IMR-90 (cell line): ENCODE results near the gene NUDCD3. TPM values are rescaled to one million over a fixed set of nuclear protein-coding genes. Genes with fewer than 3 reads are reported as not detected.

Source experiments
- ATAC-seq: fragments of 200-7000 bp; cut with Tn5 transposase; 2 replicates; pipeline ENCODE4 v1.9.1; 2020; ENCODE audit warnings: low read depth, mild to moderate bottlenecking, moderate library complexity
- BruUV-seq: library from RNA; stranded (reverse); fragments of 400-500 nt; replicated peaks from 2 replicates; lab custom pipeline; 2021; lab: Mats Ljungman, UMichigan
- CTCF ChIA-PET: fragments of 300-600 bp; formaldehyde crosslinking; extraction: SDS; loops from one replicate; lab custom pipeline; 2021; ENCODE audit warnings: antibody characterized with exemption; lab: Yijun Ruan, JAX
- POLR2A ChIA-PET: fragments of 300-600 bp; sonication (Branson Sonifier 250); formaldehyde crosslinking; loops from one replicate; lab custom pipeline; 2022; ENCODE audit warnings: antibody characterized with exemption; ENCODE audit not compliant: unreplicated experiment; lab: Charles Lee
- DNase-seq: peaks from one replicate; pipeline ENCODE4 v3.0.0; 2013
- H2AFZ ChIP-seq: replicated peaks from 2 replicates; pipeline ENCODE3; 2013; ENCODE audit warnings: low read length, mild to moderate bottlenecking; ENCODE audit not compliant: poor library complexity
- H2AK5ac ChIP-seq: 2 replicates; pipeline ENCODE4 v1.6.1; 2013; ENCODE audit warnings: low read depth, low read length, inconsistent platforms
- H2AK9ac ChIP-seq: replicated peaks from 2 replicates; pipeline ENCODE3; 2013; ENCODE audit warnings: mild to moderate bottlenecking, low read depth, low read length, moderate library complexity; ENCODE audit not compliant: poor library complexity
- H2BK120ac ChIP-seq: 2 replicates; pipeline ENCODE4 v1.6.1; 2013; ENCODE audit warnings: low read depth, low read length, inconsistent platforms
- H2BK15ac ChIP-seq: 3 replicates; pipeline ENCODE4 v1.6.1; 2013; ENCODE audit warnings: low read depth, low read length, inconsistent platforms
- H2BK20ac ChIP-seq: 2 replicates; pipeline ENCODE4 v1.6.1; 2013; ENCODE audit warnings: low read depth, mild to moderate bottlenecking, inconsistent platforms, low read length, moderate library complexity
- H2BK5ac ChIP-seq: 2 replicates; pipeline ENCODE4 v1.6.1; 2013; ENCODE audit warnings: mild to moderate bottlenecking, low read depth, low read length, inconsistent platforms; ENCODE audit not compliant: poor library complexity, severe bottlenecking
- H3K14ac ChIP-seq: replicated peaks from 2 replicates; pipeline ENCODE4 v1.6.1; 2013; ENCODE audit warnings: low read depth, low read length, inconsistent platforms
- H3K18ac ChIP-seq: 2 replicates; pipeline ENCODE4 v1.6.1; 2013; ENCODE audit warnings: low read depth, low read length, control low read depth
- H3K23ac ChIP-seq: 2 replicates; pipeline ENCODE4 v1.6.1; 2013; ENCODE audit warnings: low read depth, low read length, inconsistent platforms
- H3K27ac ChIP-seq: 2 replicates; pipeline ENCODE4 v1.5.1; 2013; ENCODE audit warnings: mild to moderate bottlenecking, control low read depth, low read length; ENCODE audit not compliant: insufficient read depth
- H3K27me3 ChIP-seq: 2 replicates; pipeline ENCODE4 v1.6.1; 2013; ENCODE audit warnings: low read length; ENCODE audit not compliant: control insufficient read depth, insufficient read depth
- H3K36me3 ChIP-seq: 2 replicates; pipeline ENCODE4 v1.6.1; 2013; ENCODE audit warnings: low read length, mixed read lengths; ENCODE audit not compliant: control insufficient read depth, insufficient read depth
- H3K4ac ChIP-seq: 2 replicates; pipeline ENCODE4 v1.6.1; 2013; ENCODE audit warnings: low read depth, low read length, inconsistent platforms
- H3K4me1 ChIP-seq: 2 replicates; pipeline ENCODE4 v1.6.1; 2013; ENCODE audit warnings: low read length, mixed read lengths; ENCODE audit not compliant: control insufficient read depth, insufficient read depth
- H3K4me2 ChIP-seq: 2 replicates; pipeline ENCODE4 v1.6.1; 2013; ENCODE audit warnings: low read depth, mild to moderate bottlenecking, control low read depth, low read length, moderate library complexity
- H3K4me3 ChIP-seq: 2 replicates; pipeline ENCODE4 v1.5.1; 2013; ENCODE audit warnings: low read depth, mild to moderate bottlenecking, control low read depth, low read length, moderate library complexity; ENCODE audit not compliant: insufficient read depth
- H3K56ac ChIP-seq: 2 replicates; pipeline ENCODE4 v1.6.1; 2013; ENCODE audit warnings: low read length, inconsistent platforms; ENCODE audit not compliant: insufficient read depth; ENCODE audit errors: extremely low read depth
- H3K79me1 ChIP-seq, 2 experiments: 2 replicates each; pipeline ENCODE4 v1.6.1; 2013; ENCODE audit warnings: low read length in 2 of 2, inconsistent platforms in 1 of 2, low read depth in 1 of 2
- H3K9ac ChIP-seq: 2 replicates; pipeline ENCODE4 v1.6.1; 2013; ENCODE audit warnings: low read depth, low read length, control low read depth
- H3K9me1 ChIP-seq: 2 replicates; pipeline ENCODE4 v1.6.1; 2013; ENCODE audit warnings: low read length, inconsistent platforms; ENCODE audit not compliant: insufficient read depth
- H3K9me3 ChIP-seq: 2 replicates; pipeline ENCODE4 v1.6.1; 2013; ENCODE audit warnings: low read length; ENCODE audit not compliant: control insufficient read depth, insufficient read depth
- H4K20me1 ChIP-seq: 2 replicates; pipeline ENCODE4 v1.6.1; 2013; ENCODE audit warnings: low read length, inconsistent platforms; ENCODE audit not compliant: insufficient read depth
- H4K5ac ChIP-seq: 2 replicates; pipeline ENCODE4 v1.6.1; 2013; ENCODE audit warnings: mild to moderate bottlenecking, low read depth, low read length, control low read depth
- H4K8ac ChIP-seq, 2 experiments: 2 replicates each; pipeline ENCODE4 v1.6.1; 2013; ENCODE audit warnings: low read depth in 2 of 2, low read length in 2 of 2, control low read depth in 1 of 2, inconsistent platforms in 1 of 2
- H4K91ac ChIP-seq: 2 replicates; pipeline ENCODE4 v1.6.1; 2013; ENCODE audit warnings: low read depth, low read length, inconsistent platforms; ENCODE audit not compliant: insufficient read depth
- CHD1 ChIP-seq: IDR thresholded peaks from 2 replicates; pipeline ENCODE4 v1.6.1; 2012; ENCODE audit warnings: low read depth, low read length, improper control_type of control experiment
- CTCF ChIP-seq: conservative IDR thresholded peaks from 2 replicates; pipeline ENCODE4 v1.5.1; 2012; ENCODE audit warnings: mild to moderate bottlenecking, low read depth, low read length, improper control_type of control experiment
- MAFK ChIP-seq: IDR thresholded peaks from 2 replicates; pipeline ENCODE4 v1.6.1; 2012; ENCODE audit warnings: low read depth, low read length, improper control_type of control experiment
- MAZ ChIP-seq: IDR thresholded peaks from 2 replicates; pipeline ENCODE4 v1.6.1; 2012; ENCODE audit warnings: low read depth, mild to moderate bottlenecking, low read length, improper control_type of control experiment, moderate library complexity, borderline replicate concordance
- MXI1 ChIP-seq: IDR thresholded peaks from 2 replicates; pipeline ENCODE4 v1.6.1; 2012; ENCODE audit warnings: low read depth, mild to moderate bottlenecking, low read length, moderate library complexity, borderline replicate concordance
- RAD21 ChIP-seq: IDR thresholded peaks from 2 replicates; pipeline ENCODE4 v1.6.1; 2012; ENCODE audit warnings: low read length, improper control_type of control experiment
- SMC3 ChIP-seq: fragments of 150-350 bp; IDR thresholded peaks from 2 replicates; pipeline ENCODE4 v1.6.1; 2016; ENCODE audit warnings: low read depth, mild to moderate bottlenecking, antibody characterized with exemption, low read length, moderate library complexity
- WGBS, 2 experiments: methylation state at CpG; one replicate each; pipeline versions ENCODE4 v1.1.5 to v1.1.7; 2013; ENCODE audit warnings: missing lambda C conversion rate in 2 of 2; ENCODE audit not compliant: insufficient read length in 1 of 2; ENCODE audit errors: extremely low coverage in 2 of 2; 5-methylcytosine and 5-hydroxymethylcytosine counted together
- dilution Hi-C: fragments of 300-500 bp; cut with HindIII; formaldehyde crosslinking; loops from one replicate; pipeline ENCODE4 v1.14.3; 2018; ENCODE audit warnings: low sequenced_read_pairs; ENCODE audit not compliant: unreplicated experiment
- in situ Hi-C: fragments of 300-500 bp; cut with MboI; formaldehyde crosslinking; loops from 3 replicates; pipeline ENCODE4 v1.14.3; 2019; ENCODE audit warnings: low sequenced_read_pairs, inconsistent platforms, mixed read lengths
- intact Hi-C: fragments of 100-400 bp; cut with micrococcal nuclease; formaldehyde crosslinking; loops from 2 replicates; pipeline ENCODE4 v1.10.0; 2022
- polyA plus RNA-seq, 3 experiments: library from polyadenylated mRNA; depleted of rRNA; stranded (reverse); fragments of >200 nt; gene quantifications; 2 replicates each; pipeline ENCODE4 v1.2.3, GENCODE V29; 2012; ENCODE audit warnings: low replicate concordance in 1 of 3
- total RNA-seq: library from RNA; depleted of rRNA; stranded (reverse); fragments of >200 nt; gene quantifications from 2 replicates; pipeline ENCODE4 v1.2.3, GENCODE V29; 2012
- TF ChIP-seq, protein P1 (sequence below): fragments of 150-350 bp; IDR thresholded peaks from 2 replicates; pipeline ENCODE4 v1.6.1; 2017; ENCODE audit warnings: mild to moderate bottlenecking, antibody characterized with exemption, low read length, low read depth

The NUDCD3 gene
- total and polyA plus RNA-seq, 2 of the 4 experiments (the other 2 are of a cell fraction), result 49.5 to 76.0 TPM

DNA sequence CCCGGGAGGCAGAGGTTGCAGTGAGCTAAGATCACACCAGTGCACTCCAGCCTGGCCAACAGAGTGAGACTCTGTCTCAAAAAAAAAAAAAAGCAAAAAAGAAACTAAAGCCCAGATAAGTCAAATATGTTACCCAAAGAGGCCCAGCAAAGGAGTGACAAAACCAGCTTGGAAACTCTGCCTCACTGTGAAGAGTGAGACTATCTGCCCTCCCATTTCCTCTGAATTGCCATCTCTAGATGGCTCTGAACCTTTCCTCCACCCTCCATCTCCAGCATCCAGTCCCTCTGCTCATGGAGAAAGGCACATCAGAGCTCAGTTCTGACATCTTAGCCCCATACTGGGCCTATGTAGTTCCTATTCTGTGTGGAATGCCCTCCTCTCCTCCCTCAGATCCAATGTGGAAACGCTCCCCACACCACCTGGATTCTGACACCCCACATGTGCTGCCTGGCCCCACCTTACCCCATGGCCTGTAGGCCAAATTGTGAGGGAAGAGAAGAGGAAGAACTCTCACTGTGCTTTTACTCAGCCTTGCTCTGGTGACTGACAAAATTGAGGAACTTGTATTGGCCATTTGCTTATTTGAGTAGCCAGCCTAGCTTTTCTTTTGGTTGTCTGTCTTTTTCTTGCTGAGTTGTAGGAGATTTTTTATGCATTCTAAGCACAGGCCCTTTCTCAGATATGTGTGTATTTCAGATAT lies 18.0 kb upstream of the NUDCD3 start:
- POLR2A ChIA-PET, result no interaction called here
- no peak overlapping the region for H3K9ac ChIP-seq
- H3K79me1 ChIP-seq, result no peaks in the 10 kb centered on the region
- H3K36me3 ChIP-seq, result no peaks in the 10 kb centered on the region
- H3K27ac ChIP-seq, result no peak overlapping the region
- CTCF ChIA-PET, result no interaction called here
- in situ Hi-C loops (no loop called here), intact Hi-C loops (no loop called here), dilution Hi-C loops (no loop called here)
- H2AK9ac ChIP-seq, result no peak overlapping the region
- H4K8ac ChIP-seq, result no peak overlapping the region
- H4K20me1 ChIP-seq, result no peaks in the 10 kb centered on the region
- H3K4me3 ChIP-seq, result no peak overlapping the region
- H2BK120ac ChIP-seq, result no peak overlapping the region
- ATAC-seq (no peak), DNase-seq (no peak)
- H2BK20ac ChIP-seq, result no peak overlapping the region
- no peak overlapping the region for H3K56ac ChIP-seq
- H3K9me1 ChIP-seq, result no peaks in the 10 kb centered on the region
- H3K9me3 ChIP-seq, result peaks cover 7% of the 10 kb centered on the region
- no peak overlapping the region for H3K4me2 ChIP-seq
- no peak overlapping the region for H3K4ac ChIP-seq
- no peak overlapping the region for H3K14ac ChIP-seq
- no peaks in the 10 kb centered on the region for H3K4me1 ChIP-seq
- TF ChIP-seq, protein P1, sequence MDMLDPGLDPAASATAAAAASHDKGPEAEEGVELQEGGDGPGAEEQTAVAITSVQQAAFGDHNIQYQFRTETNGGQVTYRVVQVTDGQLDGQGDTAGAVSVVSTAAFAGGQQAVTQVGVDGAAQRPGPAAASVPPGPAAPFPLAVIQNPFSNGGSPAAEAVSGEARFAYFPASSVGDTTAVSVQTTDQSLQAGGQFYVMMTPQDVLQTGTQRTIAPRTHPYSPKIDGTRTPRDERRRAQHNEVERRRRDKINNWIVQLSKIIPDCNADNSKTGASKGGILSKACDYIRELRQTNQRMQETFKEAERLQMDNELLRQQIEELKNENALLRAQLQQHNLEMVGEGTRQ, result no peak
- no peak for TF ChIP-seq MXI1
- no peak for TF ChIP-seq SMC3
- TF ChIP-seq RAD21, result no peak
- no peak for TF ChIP-seq CTCF
- TF ChIP-seq CHD1, result no peak
- TF ChIP-seq MAFK, result no peak
- TF ChIP-seq MAZ, result no peak
- no peak overlapping the region for H4K91ac ChIP-seq
- no peak overlapping the region for H2AK5ac ChIP-seq
- WGBS, 2 experiments, result no CpG with 5 or more reads among the region's 2 CpGs
- no peak overlapping the region for H2BK15ac ChIP-seq
- H2AFZ ChIP-seq, result no peak overlapping the region
- BruUV-seq, result no TSS peak
- no peak overlapping the region for H4K5ac ChIP-seq
- H3K23ac ChIP-seq, result no peak overlapping the region
- no peak overlapping the region for H3K18ac ChIP-seq
- peaks cover 22% of the 10 kb centered on the region for H3K27me3 ChIP-seq
- no peak overlapping the region for H2BK5ac ChIP-seq
